ENCODE measurements around the gene PLPPR3. TPM values are rescaled to one million over a fixed set of nuclear protein-coding genes. Genes with fewer than 3 reads are reported as not detected.

Gene PLPPR3
- total RNA-seq, 4 donors from 2014 or later: not detected

DNA sequence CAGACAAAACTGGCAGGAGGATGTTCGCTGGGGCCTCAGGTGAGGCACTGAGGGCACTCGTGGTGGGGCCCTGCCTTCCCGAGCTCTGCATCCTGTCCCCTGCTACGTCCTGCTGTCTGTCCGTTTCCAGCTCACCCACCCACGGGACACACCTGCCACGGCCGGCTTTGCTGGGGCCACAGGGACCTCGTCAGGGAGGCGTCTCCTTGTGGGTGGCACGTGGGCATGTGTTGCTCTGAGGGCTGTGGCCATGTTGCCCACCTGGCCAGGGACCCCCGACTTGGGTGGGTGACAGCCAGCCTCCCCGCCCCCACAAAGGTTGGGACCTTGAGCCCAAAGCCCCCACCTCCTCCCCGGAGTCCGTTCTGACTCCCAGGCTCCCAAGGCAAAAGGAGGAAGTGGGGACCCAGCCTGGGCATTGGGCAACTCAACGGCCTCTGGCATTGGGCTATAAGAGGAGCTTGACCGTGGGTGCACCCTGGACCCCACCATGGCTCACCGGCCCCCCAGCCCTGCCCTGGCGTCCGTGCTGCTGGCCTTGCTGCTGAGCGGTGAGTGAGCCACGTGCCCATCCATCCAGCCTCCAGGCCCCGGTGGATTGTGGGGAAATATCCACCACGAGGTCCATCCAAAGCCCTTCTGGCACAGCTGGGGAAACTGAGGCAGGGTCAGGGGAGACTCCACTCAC lies 18.9 kb upstream of the PLPPR3 start, which contains the start of gene PRTN3:
Gene PRTN3 (plus strand): TSS at position 481 of the 688 bp plus-strand sequence. CDS start 10 bp downstream, at position 491.
- intact Hi-C loops (cut with DNase I; ENCODE audit: low total_unique reads): no loop called here
- in situ Hi-C loops (cut with MboI; ENCODE audit: low sequenced_read_pairs in 4 of 4): no loop called here
- Histone ChIP-seq H3K9me3 (no peaks in the 10 kb centered on the region), H3K27ac (no peak within 1 kb of the TSS), H3K4me3 (no peak within 1 kb of the TSS), H3K36me3 (no peaks in the 10 kb centered on the region), H3K27me3 (peaks cover 62 to 75% (median 65%) of the 10 kb centered on the region in 3 donors), H3K4me1 (peaks cover 0 to 8% of the 10 kb centered on the region in 2 donors)
- TF ChIP-seq CTCF (IDR thresholded peaks at IDR 0.05 in 4 of 5, conservative IDR thresholded peaks at IDR 0.05 in 1 of 5) (no peak), POLR2A (IDR thresholded peaks at IDR 0.05) (no peak)
- no peak for ATAC-seq
- DNase-seq: no peak

DNA sequence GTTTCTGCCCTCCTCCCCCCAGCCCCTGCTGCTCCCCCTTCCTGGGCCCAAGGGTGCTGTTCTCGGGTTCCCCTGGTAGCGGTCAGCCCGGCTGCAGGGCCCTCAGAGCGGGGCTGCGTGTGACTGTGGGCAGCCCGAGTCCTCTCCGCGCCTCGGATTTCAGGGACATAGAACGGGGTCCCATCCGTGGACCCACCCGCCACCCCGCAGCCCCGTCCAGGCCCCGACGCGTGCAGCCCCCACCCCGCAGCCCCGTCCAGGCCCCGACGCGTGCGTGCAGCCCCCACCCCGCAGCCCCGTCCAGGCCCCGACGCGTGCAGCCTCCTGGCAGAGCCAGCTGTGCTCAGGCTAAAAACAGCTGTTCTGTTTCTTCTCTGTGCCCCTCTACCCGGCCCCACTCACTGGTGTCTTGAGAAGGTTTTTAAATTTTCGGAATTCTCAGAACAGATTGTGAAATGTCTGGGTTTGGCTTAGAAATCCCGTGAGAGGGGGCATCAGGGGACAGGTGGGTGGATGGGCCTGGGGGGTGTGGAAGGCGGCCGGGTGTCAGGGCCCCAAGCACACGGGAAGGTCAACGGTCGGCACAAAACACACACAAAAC lies 13.6 kb upstream of the PLPPR3 start:
- intact Hi-C loops (cut with DNase I; ENCODE audit: low total_unique reads): no loop called here

GRCh38 chr19:834216-834615 lies 12.5 kb upstream of the PLPPR3 start:
- in situ Hi-C loops (cut with MboI; ENCODE audit: low sequenced_read_pairs in 4 of 4): no loop called here
- ATAC-seq: no peak

More for the DNA sequence above, 13.6 kb upstream of the PLPPR3 start:
- no peaks in the 10 kb centered on the region for H3K36me3 ChIP-seq
- in situ Hi-C loops (cut with MboI; ENCODE audit: low sequenced_read_pairs in 4 of 4): no loop called here
- TF ChIP-seq CTCF (IDR thresholded peaks at IDR 0.05 in 4 of 5, conservative IDR thresholded peaks at IDR 0.05 in 1 of 5) (no peak), POLR2A (IDR thresholded peaks at IDR 0.05) (no peak)
- no peaks in the 10 kb centered on the region for H3K9me3 ChIP-seq
- ATAC-seq (no peak), DNase-seq (no peak)
- no peak overlapping the region for H3K4me3 ChIP-seq
- H3K4me1 ChIP-seq: no peaks in the 10 kb centered on the region
- no peak overlapping the region for H3K27ac ChIP-seq
- H3K27me3 ChIP-seq: peaks cover 48 to 67% (median 65%) of the 10 kb centered on the region in 3 donors

More at GRCh38 chr19:834216-834615, 12.5 kb upstream of the PLPPR3 start:
- Histone ChIP-seq H3K9me3 (no peaks in the 10 kb centered on the region), H3K4me1 (no peaks in the 10 kb centered on the region), H3K4me3 (no peak overlapping the region), H3K27me3 (peaks cover 56 to 72% (median 57%) of the 10 kb centered on the region in 3 donors), H3K36me3 (no peaks in the 10 kb centered on the region), H3K27ac (no peak overlapping the region)
- intact Hi-C loops (cut with DNase I; ENCODE audit: low total_unique reads): no loop called here
- no peak for TF ChIP-seq CTCF (IDR thresholded peaks at IDR 0.05 in 4 of 5, conservative IDR thresholded peaks at IDR 0.05 in 1 of 5)
- no peak for TF ChIP-seq POLR2A (IDR thresholded peaks at IDR 0.05)
- no peak for DNase-seq

Data from gastrocnemius medialis (tissue), 4 donors.